HFFc6 (cell line): Measurements from ENCODE around the gene ZER1. TPM values are rescaled to one million over a fixed set of nuclear protein-coding genes. Genes with fewer than 3 reads are reported as not detected.

ENCODE experiments used
- DNase-seq: peaks from one replicate; pipeline ENCODE4 v3.0.0-alpha.2; 2018
- H3K27ac Mint-ChIP-seq: 2 replicates; pipeline ENCODE4 v1.8.0; 2020; ENCODE audit warnings: mild to moderate bottlenecking, mixed read lengths
- H3K27me3 Mint-ChIP-seq: 2 replicates; pipeline ENCODE4 v1.8.0; 2021; ENCODE audit warnings: mild to moderate bottlenecking, moderate library complexity, mixed read lengths; ENCODE audit not compliant: insufficient read depth
- H3K36me3 Mint-ChIP-seq: 2 replicates; pipeline ENCODE4 v1.8.0; 2021; ENCODE audit warnings: low read depth, mixed read lengths
- H3K4me1 Mint-ChIP-seq: 2 replicates; pipeline ENCODE4 v1.8.0; 2020; ENCODE audit warnings: low read depth, mixed read lengths
- H3K4me3 Mint-ChIP-seq: 2 replicates; pipeline ENCODE4 v1.8.0; 2020; ENCODE audit warnings: mild to moderate bottlenecking, moderate library complexity, mixed read lengths
- H3K9me3 Mint-ChIP-seq: 2 replicates; pipeline ENCODE4 v1.8.0; 2020; ENCODE audit warnings: mild to moderate bottlenecking, mixed read lengths
- total RNA-seq, 6 experiments: library from RNA; stranded (reverse); fragmentation: NEBNext Ultra II Directional; extraction: Animal tissue kit (Norgen Biotek cat#: 25700); gene quantifications; 2 replicates in 1 of 6; 3 replicates in 5 of 6; pipeline ENCODE4 v1.2.3, GENCODE V29; 2021
- TF ChIP-seq, protein P1 (sequence below): fragments of 200-600 bp; sonication (generic); IDR thresholded peaks from 2 replicates; pipeline ENCODE4 v1.5.0; 2021; ENCODE audit warnings: antibody characterized with exemption, mild to moderate bottlenecking

Gene ZER1
- total RNA-seq, 6 experiments from 2014 or later: 32.5 to 47.6 (median 37.8) TPM

DNA sequence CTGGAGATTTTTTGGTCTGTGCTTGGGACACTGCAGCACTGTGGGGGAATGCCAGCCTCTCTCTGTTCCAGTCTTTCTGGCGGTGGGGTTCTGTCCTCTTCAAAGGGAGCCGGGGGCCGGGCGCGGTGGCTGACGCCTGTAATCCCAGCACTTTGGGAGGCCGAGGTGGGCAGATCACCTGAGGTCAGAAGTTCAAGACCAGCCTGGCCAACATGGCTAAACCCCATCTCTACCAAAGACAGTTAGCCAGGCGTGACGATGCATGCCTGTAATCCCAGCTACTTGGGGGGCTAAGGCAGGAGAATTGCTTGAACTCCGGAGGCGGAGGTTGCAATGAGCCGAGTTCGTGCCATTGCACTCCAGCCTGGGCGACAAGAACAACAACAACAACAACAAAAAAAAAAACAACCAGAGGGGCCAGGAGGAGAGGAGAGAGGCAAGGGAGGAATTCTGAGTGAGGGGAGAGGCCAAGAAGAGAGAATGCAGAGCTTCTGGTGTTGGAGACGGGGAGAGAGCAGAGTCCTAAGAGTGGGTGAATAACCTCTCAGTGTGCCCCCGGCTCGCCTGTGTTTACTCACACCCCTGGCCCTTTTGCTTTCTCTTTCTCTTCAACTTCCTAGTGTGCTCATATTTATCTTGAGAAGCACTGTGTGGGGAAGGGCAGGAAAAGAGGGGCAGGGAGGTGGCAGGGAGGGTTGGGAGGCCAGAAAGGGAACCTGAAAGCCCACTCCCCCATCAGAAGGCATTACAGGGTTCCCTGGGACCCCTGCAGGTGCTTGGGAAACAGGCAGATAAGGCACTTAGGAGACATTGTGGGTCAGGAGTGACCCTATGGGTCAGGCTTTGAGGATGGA, 85.9 kb downstream of the ZER1 start:
- peak overlapping the region; percentile 25; the same call in 1 of the 2 replicates for H3K4me3 Mint-ChIP-seq
- no peak for DNase-seq
- TF ChIP-seq, protein P1, sequence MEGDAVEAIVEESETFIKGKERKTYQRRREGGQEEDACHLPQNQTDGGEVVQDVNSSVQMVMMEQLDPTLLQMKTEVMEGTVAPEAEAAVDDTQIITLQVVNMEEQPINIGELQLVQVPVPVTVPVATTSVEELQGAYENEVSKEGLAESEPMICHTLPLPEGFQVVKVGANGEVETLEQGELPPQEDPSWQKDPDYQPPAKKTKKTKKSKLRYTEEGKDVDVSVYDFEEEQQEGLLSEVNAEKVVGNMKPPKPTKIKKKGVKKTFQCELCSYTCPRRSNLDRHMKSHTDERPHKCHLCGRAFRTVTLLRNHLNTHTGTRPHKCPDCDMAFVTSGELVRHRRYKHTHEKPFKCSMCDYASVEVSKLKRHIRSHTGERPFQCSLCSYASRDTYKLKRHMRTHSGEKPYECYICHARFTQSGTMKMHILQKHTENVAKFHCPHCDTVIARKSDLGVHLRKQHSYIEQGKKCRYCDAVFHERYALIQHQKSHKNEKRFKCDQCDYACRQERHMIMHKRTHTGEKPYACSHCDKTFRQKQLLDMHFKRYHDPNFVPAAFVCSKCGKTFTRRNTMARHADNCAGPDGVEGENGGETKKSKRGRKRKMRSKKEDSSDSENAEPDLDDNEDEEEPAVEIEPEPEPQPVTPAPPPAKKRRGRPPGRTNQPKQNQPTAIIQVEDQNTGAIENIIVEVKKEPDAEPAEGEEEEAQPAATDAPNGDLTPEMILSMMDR: no peak
- H3K27me3 Mint-ChIP-seq: peaks cover 5% of the 10 kb centered on the region
- peak overlapping the region; percentile 98; the same call in 1 of the 2 replicates for H3K27ac Mint-ChIP-seq
- H3K4me1 Mint-ChIP-seq: peaks cover 44% of the 10 kb centered on the region
- peaks cover 11% of the 10 kb centered on the region for H3K36me3 Mint-ChIP-seq
- no peaks in the 10 kb centered on the region for H3K9me3 Mint-ChIP-seq

DNA sequence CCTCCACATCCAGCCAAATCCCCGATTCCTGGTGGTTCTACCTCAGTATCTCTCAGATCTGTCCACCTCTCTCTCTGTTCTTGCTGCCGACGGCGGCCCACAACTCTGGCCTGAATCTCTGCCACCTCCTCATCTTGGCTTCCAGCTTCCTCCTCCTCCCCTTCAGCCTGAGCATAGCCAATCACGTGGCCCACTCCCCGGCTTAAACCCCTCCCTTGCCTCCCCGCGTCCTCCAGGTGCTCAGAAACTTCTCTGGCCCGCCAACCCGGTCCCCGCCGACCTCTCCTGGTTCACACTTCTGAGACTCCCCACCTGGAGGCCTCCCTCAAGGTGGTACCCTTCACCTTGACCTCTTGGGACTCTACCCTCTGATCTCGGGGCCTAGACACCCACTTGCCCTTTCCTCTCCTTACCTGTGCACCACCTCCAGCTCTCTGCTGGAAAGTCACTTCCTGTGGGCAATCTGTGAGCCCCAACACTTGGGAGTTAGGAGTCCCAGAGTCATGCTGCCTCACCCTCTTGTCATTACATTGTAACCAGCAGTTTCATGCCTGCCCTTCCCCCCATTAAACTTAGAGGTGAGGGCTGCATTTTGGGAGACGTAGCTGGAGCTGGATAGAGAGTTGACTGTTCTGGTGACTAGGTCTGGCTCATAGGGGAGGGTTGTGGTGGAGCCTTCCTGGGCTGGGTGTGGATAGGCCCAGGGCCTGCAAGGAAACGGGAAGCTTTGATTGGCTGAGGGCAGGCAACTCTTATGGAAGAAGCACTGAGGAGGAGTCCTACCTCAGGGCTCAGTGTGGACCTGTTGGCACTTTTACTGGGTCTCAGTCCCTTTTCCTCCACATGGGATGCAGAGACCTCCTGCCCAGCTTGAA, 87.2 kb downstream of the ZER1 start:
- DNase-seq: peak; percentile 79
- Mint-ChIP-seq H3K36me3 (peaks cover 4% of the 10 kb centered on the region; the same call in 1 of the 2 replicates), H3K27ac (peak overlapping the region; percentile 98), H3K4me1 (peaks cover 44% of the 10 kb centered on the region), H3K27me3 (peaks cover 5% of the 10 kb centered on the region; the same call in 1 of the 2 replicates), H3K4me3 (peak overlapping the region; percentile 100), H3K9me3 (no peaks in the 10 kb centered on the region)
- TF ChIP-seq, protein P1: no peak

DNA sequence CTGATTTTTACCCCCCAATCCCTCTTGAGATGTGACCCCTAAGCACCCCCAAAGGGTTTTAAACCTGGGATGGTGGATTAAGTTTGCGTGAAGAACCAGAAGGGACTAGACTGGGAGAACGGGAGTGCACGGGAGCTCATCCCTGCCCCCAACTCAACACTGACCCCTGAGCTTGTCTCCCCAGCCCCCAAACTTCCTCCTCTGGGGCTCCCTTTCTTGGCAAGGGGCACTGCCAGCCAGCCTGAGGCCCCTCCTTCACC, 87.7 kb downstream of the ZER1 start:
- H3K4me1 Mint-ChIP-seq: peaks cover 44% of the 10 kb centered on the region
- H3K36me3 Mint-ChIP-seq: peaks cover 4% of the 10 kb centered on the region; the same call in 1 of the 2 replicates
- peaks cover 5% of the 10 kb centered on the region; the same call in 1 of the 2 replicates for H3K27me3 Mint-ChIP-seq
- H3K4me3 Mint-ChIP-seq: peak overlapping the region; percentile 100
- TF ChIP-seq, protein P1: no peak
- H3K9me3 Mint-ChIP-seq: no peaks in the 10 kb centered on the region
- no peak for DNase-seq
- H3K27ac Mint-ChIP-seq: peak overlapping the region; percentile 98

DNA sequence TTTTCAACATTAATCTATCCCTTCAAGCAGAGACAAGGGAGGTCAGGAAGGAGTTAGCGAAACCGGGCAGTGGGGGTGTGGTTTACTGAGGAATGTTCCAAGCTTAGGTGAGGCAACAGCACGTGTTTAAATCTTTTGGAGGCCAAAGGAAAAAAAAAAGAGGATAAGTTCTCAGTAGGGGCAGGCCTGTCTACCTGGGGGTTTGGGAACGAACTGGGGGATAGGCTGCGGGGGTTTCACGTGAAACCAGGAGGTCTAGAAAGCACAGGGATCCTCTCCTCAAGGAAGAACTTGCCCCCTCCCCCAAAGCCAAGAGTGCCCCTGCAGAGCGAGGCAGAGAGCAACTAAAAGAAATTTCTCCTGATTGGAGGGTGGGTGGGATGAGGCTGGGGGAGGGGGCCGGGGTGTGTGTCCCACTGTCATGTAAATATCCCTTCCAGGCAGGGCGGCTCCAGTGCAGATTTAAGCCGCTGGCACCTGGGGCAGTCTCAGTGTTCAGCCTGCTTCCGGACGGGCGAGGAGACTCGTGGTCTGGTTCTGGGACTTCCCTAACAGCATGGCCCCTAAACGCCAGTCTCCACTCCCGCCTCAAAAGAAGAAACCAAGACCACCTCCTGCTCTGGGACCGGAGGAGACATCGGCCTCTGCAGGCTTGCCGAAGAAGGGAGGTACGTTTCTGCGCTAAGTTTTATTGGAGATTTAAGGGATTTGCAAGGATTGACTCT, 88.2 kb downstream of the ZER1 start:
- DNase-seq: no peak
- H3K36me3 Mint-ChIP-seq: peaks cover 4% of the 10 kb centered on the region; the same call in 1 of the 2 replicates
- peak overlapping the region; percentile 98 for H3K27ac Mint-ChIP-seq
- peaks cover 5% of the 10 kb centered on the region; the same call in 1 of the 2 replicates for H3K27me3 Mint-ChIP-seq
- peaks cover 43% of the 10 kb centered on the region for H3K4me1 Mint-ChIP-seq
- H3K4me3 Mint-ChIP-seq: peak overlapping the region; percentile 100
- TF ChIP-seq, protein P1: no peak
- H3K9me3 Mint-ChIP-seq: no peaks in the 10 kb centered on the region

Other genes with a start within 250 kb of the ZER1 start
- 100 to 1,000 TPM; 316 to 368 (median 327) TPM for gene SPTAN1, start 219.3 kb downstream of the ZER1 start, total RNA-seq
- 10 to 100 TPM; 34.5 to 51.7 (median 49.9) TPM for gene DYNC2I2, start 115.1 kb downstream of the ZER1 start, total RNA-seq
- 100 to 1,000 TPM; 297 to 358 (median 343) TPM for gene SET, start 82.7 kb downstream of the ZER1 start, total RNA-seq
- gene PKN3, start 69.4 kb downstream of the ZER1 start, total RNA-seq: 1 to 10 TPM; 1.9 to 5.6 (median 3.5) TPM
- gene ZDHHC12, start 47.8 kb downstream of the ZER1 start, total RNA-seq: 10 to 100 TPM; 48.1 to 54.6 (median 53.1) TPM
- 10 to 100 TPM; 28.0 to 34.7 (median 30.3) TPM for gene TBC1D13, start 15.3 kb upstream of the ZER1 start, total RNA-seq
- 10 to 100 TPM; 16.0 to 23.7 (median 17.0) TPM for gene ENDOG, start 46.6 kb upstream of the ZER1 start, total RNA-seq
- 10 to 100 TPM; 33.2 to 46.8 (median 38.2) TPM for gene SPOUT1, start 57.9 kb upstream of the ZER1 start, total RNA-seq
- gene KYAT1, start 110.0 kb upstream of the ZER1 start, total RNA-seq: 1 to 10 TPM; 6.7 to 9.0 (median 8.3) TPM
- gene LRRC8A, start 110.2 kb upstream of the ZER1 start, total RNA-seq: 10 to 100 TPM; 37.8 to 51.9 (median 39.6) TPM
- gene PHYHD1, start 149.1 kb upstream of the ZER1 start, total RNA-seq: 10 to 100 TPM in 3 of 6 experiments, 1 to 10 TPM in 3; 6.8 to 13.9 (median 10.0) TPM
- gene DOLK, start 175.7 kb upstream of the ZER1 start, total RNA-seq: 10 to 100 TPM; 27.8 to 34.4 (median 31.6) TPM
- 10 to 100 TPM; 42.1 to 58.2 (median 54.2) TPM for gene NUP188, start 175.8 kb upstream of the ZER1 start, total RNA-seq